GM19025 (cell line): ENCODE results near the gene SVOP.
"Not testable (repeated sequence)": the region's sequence is repeated elsewhere in the genome, so short reads cannot be mapped to it uniquely, and the experiment has no call there.

Source experiments
- ATAC-seq: cut with Tn5 transposase; IDR thresholded peaks from one replicate; pipeline ENCODE4 v1.9.1; 2021; ENCODE audit warnings: mild to moderate bottlenecking, low read depth, moderate library complexity; ENCODE audit not compliant: unreplicated experiment

SVOP gene

DNA sequence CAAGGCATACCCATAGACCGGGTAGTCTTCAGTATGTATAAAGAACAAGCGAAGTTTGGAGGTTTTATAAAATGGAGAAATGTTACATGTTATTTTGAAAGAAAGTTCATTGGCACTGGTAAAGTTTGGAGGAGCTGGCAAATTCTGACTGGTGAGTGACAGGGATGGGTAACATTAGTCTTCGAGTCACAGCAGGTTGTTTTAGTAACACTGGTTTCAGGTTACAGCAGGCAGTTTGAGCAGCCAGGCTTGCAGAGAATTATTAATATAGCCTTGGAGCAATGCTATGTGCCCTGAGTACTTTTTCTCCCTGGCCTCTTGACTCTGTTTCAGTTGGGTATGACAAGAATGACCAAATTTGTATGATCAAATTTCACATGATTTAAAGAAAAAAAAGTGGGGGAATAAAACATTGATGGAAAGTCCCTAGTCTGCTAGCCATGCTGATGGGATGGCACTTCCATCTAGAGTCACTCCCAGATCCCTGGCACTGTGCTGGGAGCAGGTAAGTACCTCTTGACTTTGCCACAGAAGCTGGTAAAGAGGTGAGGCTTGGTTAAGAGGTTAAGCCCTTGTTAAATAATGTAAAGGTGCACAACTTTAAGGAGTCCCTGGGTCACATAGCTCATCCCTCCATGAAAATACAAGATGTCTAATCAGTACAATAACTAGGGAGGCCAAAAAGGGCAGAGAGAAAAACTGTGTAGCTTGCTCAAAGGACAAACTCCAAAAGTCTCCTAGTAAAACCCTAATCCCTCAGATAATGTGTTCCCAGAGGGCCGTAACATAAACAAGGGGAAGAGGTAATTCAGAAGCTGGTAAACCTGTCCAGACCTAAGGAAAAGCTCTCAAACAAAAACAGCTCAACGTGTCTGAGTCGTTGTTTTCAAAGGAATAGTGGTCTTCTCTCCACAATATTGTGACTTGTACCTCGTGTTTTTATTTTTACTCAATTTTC lies 12.7 kb upstream of the SVOP start:
- ATAC-seq: no peak

DNA sequence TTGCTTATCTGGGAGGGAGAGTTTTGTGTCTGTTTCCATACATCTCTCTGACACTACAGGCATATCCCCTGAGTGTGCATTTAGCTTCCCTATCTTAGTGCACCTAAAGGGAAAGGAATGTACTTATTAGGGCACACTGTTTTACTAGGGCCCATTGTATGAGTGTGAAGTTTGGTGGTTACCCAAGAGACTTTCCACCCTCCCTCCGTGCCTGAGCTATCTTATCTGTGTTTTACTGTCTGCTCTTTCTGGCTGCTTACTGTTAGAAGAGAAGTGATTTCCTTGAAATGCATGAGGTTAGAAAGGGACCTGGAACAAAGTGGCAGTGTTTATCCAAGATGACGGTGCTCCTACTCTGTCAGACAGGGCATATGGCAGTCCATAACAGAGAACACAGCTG lies 8.5 kb upstream of the SVOP start:
- no peak for ATAC-seq

DNA sequence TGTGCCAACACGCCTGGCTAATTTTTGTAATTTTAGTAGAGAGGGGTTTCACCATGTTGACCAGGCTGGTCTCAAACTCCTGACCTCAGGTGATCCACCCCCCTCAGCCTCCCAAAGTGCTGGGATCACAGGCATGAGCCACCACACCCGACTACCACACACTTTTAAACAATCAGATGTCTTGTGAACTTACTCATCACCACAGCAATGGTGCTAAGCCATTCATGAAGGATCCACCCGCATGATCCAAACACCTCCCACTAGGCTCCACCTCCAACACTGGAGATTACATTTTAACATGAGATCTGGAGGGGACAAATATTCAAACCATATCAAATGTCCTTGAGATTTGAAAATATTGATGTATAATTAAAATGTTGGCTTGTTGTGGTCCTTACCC lies 7.8 kb upstream of the SVOP start:
- ATAC-seq: not testable (repeated sequence)

DNA sequence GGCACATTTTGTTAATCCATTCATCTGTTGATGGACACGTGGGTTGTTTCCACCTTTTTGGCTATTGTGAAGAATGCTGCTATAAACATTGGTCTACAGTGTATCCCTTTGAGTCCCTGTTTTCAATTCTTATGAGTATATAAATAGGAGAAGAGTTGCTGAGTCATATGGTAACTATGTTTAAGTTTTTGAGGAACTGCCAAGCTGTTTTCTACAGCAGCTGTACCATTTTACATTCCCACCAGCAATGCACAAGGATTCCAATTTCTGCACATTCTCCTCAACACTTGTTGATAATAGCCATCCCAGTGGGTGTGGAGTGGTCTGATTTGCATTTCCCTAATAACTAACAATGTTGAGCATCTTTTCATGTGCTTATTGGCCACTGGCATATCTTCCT lies 6.9 kb upstream of the SVOP start:
- ATAC-seq: no peak

DNA sequence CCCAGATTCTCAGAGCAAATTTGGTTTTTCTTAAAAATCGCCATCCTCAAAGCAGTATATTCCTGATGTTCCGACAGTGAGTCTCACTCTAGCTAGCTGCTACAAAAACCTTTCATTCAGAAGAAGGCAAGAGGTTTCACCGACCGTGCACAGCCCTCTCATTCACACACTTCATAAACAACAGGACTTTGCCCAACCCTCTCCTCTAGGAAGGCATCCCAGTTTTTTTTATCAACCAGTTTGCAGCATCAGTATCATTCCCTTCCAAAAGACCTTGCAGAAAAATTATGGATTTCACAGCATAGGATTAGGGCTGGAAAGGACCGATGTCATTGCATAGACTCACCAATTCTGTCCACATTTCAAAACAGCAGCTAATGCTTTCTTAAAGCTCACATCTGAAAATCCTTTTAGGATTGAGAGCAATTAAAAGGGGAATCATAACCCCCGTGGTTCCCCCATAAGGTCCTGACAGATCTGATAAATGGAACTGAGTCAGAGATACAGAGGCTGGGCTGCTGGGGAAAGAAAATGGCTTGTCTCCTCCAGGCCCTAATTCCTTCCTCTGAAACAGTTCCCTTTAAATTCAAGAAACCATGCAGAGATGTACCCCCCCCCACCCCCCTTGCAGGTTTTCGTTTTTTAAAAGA lies 597 bp downstream of the SVOP start:
- ATAC-seq: no peak

DNA sequence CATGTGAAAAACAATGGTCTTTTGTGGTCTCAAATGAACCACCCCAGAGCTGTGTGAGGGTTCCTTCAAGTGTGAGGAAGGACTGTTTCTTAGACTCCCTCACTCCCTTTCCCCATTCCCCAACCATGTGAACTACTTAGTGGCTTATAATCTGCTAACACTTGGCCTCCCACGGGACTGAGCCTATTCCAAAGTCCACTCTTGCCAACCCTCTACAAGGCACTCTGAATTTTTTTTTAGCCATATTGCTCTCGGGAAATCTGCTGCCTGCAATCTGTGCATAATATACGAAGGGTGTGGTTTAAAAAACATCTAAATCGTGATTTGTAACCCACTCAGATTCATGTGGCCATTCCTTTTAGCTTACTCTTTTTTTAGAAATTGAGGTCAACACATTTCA lies 2.6 kb downstream of the SVOP start:
- no peak for ATAC-seq

DNA sequence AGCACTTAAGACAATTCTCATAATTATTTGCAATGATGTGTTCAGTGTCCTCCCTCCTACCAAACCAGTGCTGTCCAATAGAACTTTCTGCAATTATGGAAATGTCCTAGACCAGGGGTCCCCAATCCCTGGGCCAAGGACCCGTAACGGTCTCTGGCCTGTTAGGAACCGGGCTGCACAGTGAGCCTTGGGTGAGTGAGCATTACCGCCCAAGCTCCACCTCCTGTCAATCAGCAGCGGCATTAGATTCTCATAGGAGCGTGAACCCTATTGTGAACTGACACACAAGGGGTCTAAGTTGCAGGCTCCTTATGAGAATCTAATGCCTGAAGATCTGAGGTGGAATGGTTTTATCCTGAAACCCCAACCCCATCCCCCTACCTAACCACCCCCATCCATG lies 3.9 kb downstream of the SVOP start:
- ATAC-seq: no peak

DNA sequence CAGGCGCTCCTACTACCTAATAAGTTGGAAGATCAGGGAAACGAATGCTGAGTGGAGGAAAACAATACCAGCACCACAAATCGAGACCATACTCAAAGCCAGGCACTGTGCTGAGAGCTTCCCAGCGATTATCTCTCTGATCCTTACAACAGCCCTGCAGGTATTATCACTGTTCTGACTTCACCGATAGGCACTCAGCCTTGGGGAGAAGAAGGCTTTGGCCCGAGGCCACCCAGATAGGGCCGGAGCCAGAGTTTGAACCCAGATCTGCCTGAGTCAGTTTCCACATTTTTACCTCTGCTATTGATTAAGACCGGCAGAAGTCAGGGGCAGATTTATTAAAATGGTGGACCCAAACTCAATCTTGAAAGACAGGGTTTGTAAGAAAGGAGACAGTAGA lies 4.9 kb downstream of the SVOP start:
- no peak for ATAC-seq

DNA sequence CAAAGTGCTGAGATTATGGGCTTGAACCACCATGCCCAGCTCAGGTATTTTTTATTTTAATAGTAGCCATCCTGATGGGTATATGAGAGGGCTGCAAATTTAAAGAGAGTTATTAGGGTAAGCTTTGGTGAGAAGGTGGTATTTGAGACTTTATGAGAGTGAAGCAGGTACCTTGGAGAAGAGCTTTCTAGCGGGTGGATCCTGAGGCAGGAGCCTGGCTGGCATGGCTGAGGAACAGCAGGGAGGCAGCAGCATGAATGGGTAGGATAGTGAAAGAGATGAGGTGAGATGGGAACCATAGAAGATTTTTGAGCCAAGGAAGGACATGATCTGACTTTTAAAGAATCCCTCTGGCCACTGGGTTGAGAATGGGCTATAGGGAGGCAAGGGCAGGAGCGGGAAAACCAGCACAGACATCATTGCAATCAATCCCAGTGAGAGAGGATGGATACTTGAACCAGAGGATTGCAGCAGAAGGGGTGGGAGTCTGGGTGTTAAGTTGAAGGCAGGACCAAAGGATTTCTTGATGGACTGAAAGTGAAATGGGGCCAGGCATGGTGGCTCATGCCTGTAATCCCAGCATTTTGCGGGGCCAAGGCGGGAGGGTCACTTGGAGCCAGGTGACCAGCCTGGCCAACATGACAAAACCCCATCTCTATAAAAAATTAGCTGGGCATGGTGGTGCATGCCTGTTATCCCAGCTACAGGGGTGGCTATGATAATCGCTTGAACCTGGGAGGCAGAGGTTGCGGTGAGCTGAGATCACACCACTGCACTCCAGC lies 5.7 kb downstream of the SVOP start:
- no peak for ATAC-seq

DNA sequence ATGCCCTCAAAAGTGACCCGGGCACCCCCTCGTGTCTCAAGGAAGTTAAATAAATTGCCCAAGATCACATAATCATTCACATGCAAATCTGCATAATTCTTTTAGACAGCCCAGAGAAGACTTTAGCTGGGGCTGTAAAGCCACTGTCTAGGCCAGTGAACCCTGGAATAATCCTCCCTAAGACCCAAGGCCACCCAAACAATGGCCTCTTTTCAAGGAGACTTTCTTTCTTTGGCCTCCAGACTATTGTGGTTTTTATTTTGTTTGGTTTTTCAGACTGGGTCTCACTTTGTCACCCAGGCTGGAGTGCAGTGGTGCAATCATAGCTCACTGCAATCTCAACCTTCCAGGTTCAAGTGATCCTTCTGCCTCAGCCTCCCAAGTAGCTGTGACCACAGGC lies 10.6 kb downstream of the SVOP start:
- no peak for ATAC-seq

DNA sequence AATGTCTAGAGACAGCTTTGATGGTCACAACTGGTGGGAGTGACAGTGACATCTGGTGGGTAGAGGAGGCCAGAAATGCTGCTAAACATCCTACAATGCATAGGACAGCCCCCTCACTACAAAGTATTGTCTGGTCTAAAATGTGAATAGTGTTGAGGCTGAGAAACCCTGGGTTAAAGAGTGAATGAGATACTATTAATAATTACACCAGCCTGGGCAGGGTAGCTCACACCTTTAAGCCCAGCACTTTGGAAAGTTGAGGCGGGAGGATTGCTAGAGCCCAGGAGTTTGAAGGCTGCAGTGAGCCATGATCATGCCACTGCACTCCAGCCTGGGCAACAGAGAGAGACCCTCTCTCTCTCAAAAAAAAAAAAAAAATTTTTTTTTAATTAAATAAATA lies 11.1 kb downstream of the SVOP start:
- ATAC-seq: no peak

DNA sequence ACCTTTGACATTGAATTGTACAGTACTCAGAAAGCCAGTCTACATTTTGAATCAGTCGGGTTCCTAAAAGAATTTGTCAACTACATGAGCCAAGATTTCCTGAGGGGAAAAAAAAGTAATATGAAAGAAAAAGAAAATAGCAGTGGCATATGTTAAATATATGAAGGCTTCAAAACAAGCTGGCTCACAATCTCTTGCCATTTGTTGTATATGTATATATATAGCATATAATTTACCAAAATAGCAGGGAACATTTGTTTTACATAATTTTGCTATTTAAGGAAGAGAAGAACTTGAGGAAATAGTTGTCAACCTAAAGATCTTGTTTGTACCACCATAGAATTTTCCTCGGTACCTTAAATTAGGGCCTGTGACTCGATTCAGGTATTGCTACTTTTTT lies 16.9 kb downstream of the SVOP start:
- ATAC-seq: no peak

DNA sequence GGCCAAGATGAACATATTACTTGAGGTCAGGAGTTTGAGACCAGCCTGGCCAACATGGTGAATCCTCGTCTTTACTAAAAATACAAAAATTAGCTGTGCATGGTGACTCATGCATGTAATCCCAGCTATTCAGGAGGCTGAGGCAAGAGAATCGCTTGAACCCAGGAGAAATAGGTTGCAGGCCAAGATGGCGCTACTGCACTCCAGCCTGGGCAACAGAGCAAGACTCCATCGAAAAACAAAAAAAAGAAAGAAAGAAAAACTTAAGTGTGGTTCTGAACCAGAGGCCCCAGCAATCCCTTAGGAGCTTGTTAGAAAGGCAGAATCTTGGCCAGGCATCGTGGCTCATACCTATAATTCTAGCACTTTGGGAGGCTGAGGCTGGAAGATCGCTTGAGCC lies 24.5 kb downstream of the SVOP start:
- no peak for ATAC-seq

DNA sequence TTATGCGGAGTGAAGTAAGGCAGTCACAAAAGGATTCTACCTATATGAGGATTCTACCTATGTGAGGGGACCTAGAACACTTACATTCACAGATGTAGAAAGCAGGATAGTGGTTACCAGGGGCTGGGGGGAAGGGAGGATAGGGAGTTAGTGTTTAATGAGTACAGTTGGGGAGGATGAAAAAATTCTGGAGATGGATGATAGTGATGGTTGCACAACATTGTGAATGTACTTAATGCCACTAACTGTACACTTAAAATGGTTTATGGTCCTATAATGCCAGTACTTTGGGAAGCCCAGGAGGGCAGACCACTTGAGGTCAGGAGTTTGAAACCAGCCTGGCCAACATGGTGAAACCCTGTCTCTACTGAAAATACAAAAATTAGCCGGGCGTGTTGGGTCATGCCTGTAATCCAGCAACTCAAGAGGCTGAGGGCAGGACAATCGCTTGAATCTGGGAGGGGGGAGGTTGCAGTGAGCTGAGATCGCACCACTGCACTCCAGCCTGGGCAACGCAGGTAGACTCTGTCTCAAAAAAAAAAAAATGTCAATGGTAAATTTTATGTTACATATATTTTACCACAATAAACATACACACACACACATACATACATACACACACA lies 25.4 kb downstream of the SVOP start:
- ATAC-seq: no peak

DNA sequence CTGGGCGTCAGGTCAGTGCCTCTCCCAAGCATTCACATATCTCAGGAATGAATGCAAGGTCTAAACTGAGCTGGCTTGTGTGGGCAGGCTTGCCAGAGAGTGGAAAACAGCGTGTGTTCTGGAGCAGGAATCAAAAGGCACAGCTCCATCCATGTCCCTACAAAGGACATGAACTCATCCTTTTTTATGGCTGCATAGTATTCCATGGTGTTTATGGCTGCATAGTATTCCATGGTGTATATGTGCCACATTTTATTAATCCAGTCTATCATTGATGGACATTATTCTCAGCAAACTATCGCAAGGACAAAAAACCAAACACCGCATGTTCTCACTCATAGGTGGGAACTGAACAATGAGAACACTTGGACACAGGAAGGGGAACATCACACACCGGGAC lies 30.8 kb downstream of the SVOP start:
- ATAC-seq: not testable (repeated sequence)

DNA sequence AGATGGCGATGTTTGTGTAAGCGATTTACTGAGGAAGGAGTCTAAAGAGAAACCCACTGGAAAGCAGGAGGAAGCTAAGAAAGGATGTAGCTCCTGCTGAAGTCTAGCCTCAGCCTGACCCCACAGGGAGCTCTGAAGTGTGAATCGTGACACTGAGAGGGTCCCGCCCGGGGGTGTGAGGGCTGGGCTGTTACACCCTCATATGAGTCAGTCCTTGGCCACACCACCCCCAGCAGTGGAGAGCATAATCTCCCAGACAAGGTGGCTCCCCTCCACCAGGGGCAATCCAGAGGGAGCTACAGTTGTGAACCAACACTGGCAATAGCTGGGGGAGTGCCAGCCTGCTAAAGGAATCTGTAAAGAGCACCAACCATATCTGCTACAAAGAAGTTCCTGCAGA lies 31.5 kb downstream of the SVOP start:
- no peak for ATAC-seq

DNA sequence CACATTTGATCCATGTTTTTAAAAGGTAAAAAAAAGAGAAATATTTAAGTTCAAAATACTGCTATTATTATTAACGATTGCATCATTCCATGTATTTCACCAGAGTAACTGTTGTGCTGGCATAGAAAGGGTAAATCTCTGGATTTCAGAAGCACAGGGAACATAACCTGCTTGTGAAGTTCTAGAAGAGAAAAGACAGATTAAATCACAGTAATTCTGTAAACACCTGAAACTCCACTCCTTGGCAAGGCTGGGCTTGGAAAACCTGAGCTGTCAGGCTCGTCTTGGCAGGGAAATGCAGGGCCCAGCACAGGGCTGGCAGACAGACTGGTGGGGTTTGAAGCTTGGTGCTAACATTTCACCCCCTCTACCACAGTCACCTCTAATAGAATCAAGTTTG lies 35.1 kb downstream of the SVOP start:
- ATAC-seq: no peak

DNA sequence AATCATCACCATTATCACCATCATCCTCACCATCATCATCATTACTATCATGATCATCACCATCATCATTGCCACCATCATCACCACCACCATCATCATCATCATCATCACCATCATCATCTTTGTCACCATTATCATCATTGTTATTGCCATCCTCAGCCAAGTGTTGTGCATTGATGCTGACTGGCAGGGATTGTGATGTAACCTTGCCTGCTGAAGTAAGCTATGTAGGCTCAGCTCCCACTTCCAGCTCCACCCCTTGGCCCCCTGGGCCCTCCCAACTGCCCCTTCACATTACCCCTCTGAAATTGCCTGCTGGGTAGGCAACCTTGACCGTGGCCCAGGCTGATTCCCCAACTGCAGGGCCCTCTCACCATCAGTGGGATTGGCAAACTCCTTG lies 37.6 kb downstream of the SVOP start:
- no peak for ATAC-seq

DNA sequence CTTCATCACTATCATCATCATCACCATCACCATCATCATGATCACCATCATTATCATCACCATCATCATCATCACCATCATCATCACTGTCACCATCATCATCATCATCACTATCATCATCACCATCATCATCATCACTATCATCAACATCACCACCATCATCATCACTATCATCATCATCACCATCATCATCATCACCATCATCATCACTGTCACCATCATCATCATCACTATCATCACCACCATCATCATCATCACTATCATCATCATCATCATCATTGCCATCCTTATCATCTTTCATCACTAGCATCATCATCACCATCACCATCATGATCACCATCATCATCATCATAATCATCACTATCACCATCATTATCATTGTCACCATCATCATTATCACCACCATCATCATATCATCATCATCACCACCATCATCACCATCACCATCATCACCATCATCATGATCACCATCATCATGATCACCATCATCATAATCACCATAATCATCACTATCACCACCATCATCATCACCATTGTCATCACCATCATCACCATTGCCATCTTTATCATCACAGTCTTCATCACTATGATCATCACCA lies 38.1 kb downstream of the SVOP start:
- ATAC-seq: no peak

DNA sequence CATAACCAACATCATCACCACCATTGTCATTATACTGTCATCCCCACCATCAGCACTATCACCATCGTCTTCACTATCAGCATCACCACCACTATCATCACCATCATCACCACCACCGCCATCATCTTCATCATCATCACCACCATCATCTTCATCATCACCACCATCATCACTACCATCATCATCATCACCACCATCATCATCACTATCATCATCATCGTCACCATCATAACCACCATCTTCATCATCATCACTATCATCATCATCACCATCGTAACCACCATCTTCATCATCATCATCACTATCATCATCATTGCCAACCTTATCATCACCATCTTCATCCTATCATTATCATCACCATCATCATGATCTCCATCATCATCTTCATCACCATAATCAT lies 39.0 kb downstream of the SVOP start:
- ATAC-seq: no peak
